Transverse colon (tissue), 4 donors: ENCODE data around the gene AK2.

Experiments used
- EP300 ChIP-seq: sonication (generic); formaldehyde crosslinking; IDR thresholded peaks from one replicate; pipeline ENCODE4 v1.6.1; 2017; ENCODE audit warnings: antibody characterized with exemption, low read depth
- POLR2AphosphoS5 ChIP-seq, 3 donors: sonication (generic); formaldehyde crosslinking; IDR thresholded peaks; one replicate each; pipeline ENCODE4 v1.6.1; 2016; ENCODE audit warnings: antibody characterized with exemption in 3 of 3
- TF ChIP-seq, protein P1 (sequence below), 5 experiments: fragments of 200-600 bp in 3 of 5; fragments of 450-650 bp in 2 of 5; sonication (generic) in 3 of 5; IDR thresholded peaks; 1 replicate in 2 of 5; 2 replicates in 3 of 5; pipeline ENCODE4 v1.5.1; 2016 to 2017; ENCODE audit warnings: antibody characterized with exemption in 5 of 5, inconsistent platforms in 3 of 5, mild to moderate bottlenecking in 2 of 5, moderate library complexity in 1 of 5

DNA sequence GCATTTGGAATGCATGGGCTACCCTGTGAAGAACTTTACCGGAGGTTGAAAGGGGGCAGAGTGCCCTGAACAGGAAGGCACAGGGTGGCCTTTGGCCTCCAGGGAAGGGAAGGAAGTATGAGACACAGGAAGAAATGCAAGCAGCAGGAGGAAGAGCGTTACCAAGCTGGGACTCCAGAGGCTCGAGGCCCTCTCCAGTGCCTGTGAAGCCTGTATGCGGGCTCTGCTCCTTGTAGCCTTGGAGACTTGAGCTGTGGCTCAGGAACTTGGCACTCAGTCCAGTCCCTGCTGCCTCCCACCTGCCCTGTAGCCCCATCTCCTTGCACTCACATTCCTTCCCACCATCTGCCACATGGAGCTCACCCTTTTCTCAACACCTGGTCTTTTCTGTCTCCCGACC lies 38.6 kb downstream of the AK2 start:
- TF ChIP-seq, protein P1, sequence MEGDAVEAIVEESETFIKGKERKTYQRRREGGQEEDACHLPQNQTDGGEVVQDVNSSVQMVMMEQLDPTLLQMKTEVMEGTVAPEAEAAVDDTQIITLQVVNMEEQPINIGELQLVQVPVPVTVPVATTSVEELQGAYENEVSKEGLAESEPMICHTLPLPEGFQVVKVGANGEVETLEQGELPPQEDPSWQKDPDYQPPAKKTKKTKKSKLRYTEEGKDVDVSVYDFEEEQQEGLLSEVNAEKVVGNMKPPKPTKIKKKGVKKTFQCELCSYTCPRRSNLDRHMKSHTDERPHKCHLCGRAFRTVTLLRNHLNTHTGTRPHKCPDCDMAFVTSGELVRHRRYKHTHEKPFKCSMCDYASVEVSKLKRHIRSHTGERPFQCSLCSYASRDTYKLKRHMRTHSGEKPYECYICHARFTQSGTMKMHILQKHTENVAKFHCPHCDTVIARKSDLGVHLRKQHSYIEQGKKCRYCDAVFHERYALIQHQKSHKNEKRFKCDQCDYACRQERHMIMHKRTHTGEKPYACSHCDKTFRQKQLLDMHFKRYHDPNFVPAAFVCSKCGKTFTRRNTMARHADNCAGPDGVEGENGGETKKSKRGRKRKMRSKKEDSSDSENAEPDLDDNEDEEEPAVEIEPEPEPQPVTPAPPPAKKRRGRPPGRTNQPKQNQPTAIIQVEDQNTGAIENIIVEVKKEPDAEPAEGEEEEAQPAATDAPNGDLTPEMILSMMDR (IDR thresholded peaks at IDR 0.05): no peak
- TF ChIP-seq POLR2AphosphoS5 (IDR thresholded peaks at IDR 0.05) (no peak), EP300 (no peak)
